GM18870 (cell line): ENCODE data around the gene MMP20.

Source experiments
- ATAC-seq: cut with Tn5 transposase; IDR thresholded peaks from one replicate; pipeline ENCODE4 v1.9.1; 2021; ENCODE audit warnings: moderate library complexity; ENCODE audit not compliant: unreplicated experiment

The MMP20 gene

GRCh38 chr11:102623998-102624397 is 1.1 kb downstream of the MMP20 start:
- no peak for ATAC-seq

- no peak for ATAC-seq
These were observed 2.0 kb downstream of the MMP20 start for GRCh38 chr11:102623128-102623527.

- no peak for ATAC-seq
These were observed 2.9 kb downstream of the MMP20 start for GRCh38 chr11:102622258-102622657.

GRCh38 chr11:102620818-102621561 is 4.1 kb downstream of the MMP20 start:
- peak; percentile 64 for ATAC-seq

- ATAC-seq, result no peak
These were observed 5.0 kb downstream of the MMP20 start for GRCh38 chr11:102620179-102620578.

GRCh38 chr11:102617466-102618008 is 7.6 kb downstream of the MMP20 start:
- ATAC-seq, result no peak

- ATAC-seq, result no peak
These were observed 9.2 kb downstream of the MMP20 start for GRCh38 chr11:102615894-102616432.

- no peak for ATAC-seq
These were observed 9.8 kb downstream of the MMP20 start for GRCh38 chr11:102615077-102615893.

- no peak for ATAC-seq
These were observed 10.6 kb downstream of the MMP20 start for GRCh38 chr11:102614485-102614884.

- no peak for ATAC-seq
These were observed 11.1 kb downstream of the MMP20 start for GRCh38 chr11:102614031-102614430.

GRCh38 chr11:102613450-102613849 is 11.7 kb downstream of the MMP20 start:
- ATAC-seq, result no peak

- ATAC-seq, result peak; percentile 60
These were observed 13.8 kb downstream of the MMP20 start for GRCh38 chr11:102611291-102611690.

- no peak for ATAC-seq
These were observed 14.9 kb downstream of the MMP20 start for GRCh38 chr11:102610200-102610599.

- ATAC-seq, result no peak
These were observed 16.4 kb downstream of the MMP20 start for GRCh38 chr11:102608699-102609098.

GRCh38 chr11:102604875-102605274 is 20.3 kb downstream of the MMP20 start:
- no peak for ATAC-seq

GRCh38 chr11:102604011-102604410 is 21.1 kb downstream of the MMP20 start:
- no peak for ATAC-seq

- ATAC-seq, result no peak
These were observed 21.6 kb downstream of the MMP20 start for GRCh38 chr11:102603576-102603975.

- ATAC-seq, result no peak
These were observed 22.0 kb downstream of the MMP20 start for GRCh38 chr11:102603091-102603490.

- ATAC-seq, result no peak
These were observed 24.5 kb downstream of the MMP20 start for GRCh38 chr11:102600666-102601065.

- peak; percentile 98 for ATAC-seq
These were observed 25.4 kb downstream of the MMP20 start for GRCh38 chr11:102599642-102600261.

GRCh38 chr11:102598272-102598671 is 26.9 kb downstream of the MMP20 start:
- no peak for ATAC-seq
